ENCODE data around the gene ACAA1. TPM values are rescaled to one million over a fixed set of nuclear protein-coding genes. Genes with fewer than 3 reads are reported as not detected.

ACAA1 gene
- total RNA-seq, 2 experiments from 2014 or later, result 13.3 to 50.3 TPM

- CTCF ChIA-PET (ENCODE audit: unreplicated experiment), result no interaction called here
- POLR2A ChIA-PET, result interaction anchor here (0.9 to 4.8 kb wide), 2 partner anchors 12 to 25 kb away, joined by 3 to 42 read pairs; partner anchors contain the start of gene OXSR1
- Histone ChIP-seq H3K9me3 (ENCODE audit: low read length) (no peaks in the 10 kb centered on the region), H3K27ac (ENCODE audit: low read depth, low read length, poor library complexity, severe bottlenecking) (no peak overlapping the region), H3K9me2 (ENCODE audit: insufficient read depth, low read length) (no peaks in the 10 kb centered on the region), H3K36me3 (ENCODE audit: insufficient read depth, low read length) (peaks cover 20% of the 10 kb centered on the region), H3K4me3 (ENCODE audit: low read depth, low read length, poor library complexity, severe bottlenecking) (no peak overlapping the region), H3K4me1 (ENCODE audit: insufficient read depth, low read length, poor library complexity, severe bottlenecking) (peaks cover 24% of the 10 kb centered on the region), H2AFZ (ENCODE audit: low read length) (no peak overlapping the region), H4K20me1 (ENCODE audit: insufficient read depth, low read length) (no peaks in the 10 kb centered on the region; the same call in 1 of the 2 replicates), H3K79me2 (ENCODE audit: insufficient read depth, low read depth, low read length) (peaks cover 14% of the 10 kb centered on the region; the same call in 1 of the 2 replicates), H3K4me2 (ENCODE audit: low read length) (peak overlapping the region; percentile 86; the same call in 1 of the 2 replicates)
- DNase-seq (ENCODE audit: low spot score), result no peak
- TF ChIP-seq CTCF (conservative IDR thresholded peaks at IDR 0.05; ENCODE audit: low read length) (no peak), EZH2phosphoT487 (IDR thresholded peaks at IDR 0.05; ENCODE audit: borderline replicate concordance, low read depth, low read length) (no peak)
- intact Hi-C loops (cut with micrococcal nuclease; ENCODE audit: unreplicated experiment), result no loop called here
- BruUV-seq (replicated peaks), result no TSS peak
Observed at GRCh38 chr3:38140326-38141172, 3.6 kb upstream of the ACAA1 start.

DNA sequence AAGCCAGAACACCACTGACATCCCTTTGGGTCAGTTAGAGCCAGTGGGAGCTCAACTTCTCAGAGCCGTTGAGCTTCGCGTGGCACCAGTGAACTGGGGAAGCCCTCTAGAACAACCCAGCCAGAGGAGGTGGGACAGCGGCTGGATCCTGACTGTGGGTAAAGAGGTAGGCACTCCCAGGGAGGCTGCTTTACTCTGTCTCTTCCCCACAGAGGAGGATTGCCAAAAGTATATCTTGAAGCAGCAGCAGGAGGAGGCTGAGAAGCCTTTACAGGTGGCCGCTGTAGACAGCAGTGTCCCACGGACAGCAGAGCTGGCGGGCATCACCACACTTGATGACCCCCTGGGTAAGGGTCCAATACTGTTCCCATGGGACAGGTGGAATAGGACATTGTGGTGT, 2.7 kb upstream of the ACAA1 start:
- TF ChIP-seq EZH2phosphoT487 (IDR thresholded peaks at IDR 0.05; ENCODE audit: borderline replicate concordance, low read depth, low read length) (no peak), CTCF (conservative IDR thresholded peaks at IDR 0.05; ENCODE audit: low read length) (no peak)
- Histone ChIP-seq H2AFZ (ENCODE audit: low read length) (no peak overlapping the region), H3K36me3 (ENCODE audit: insufficient read depth, low read length) (peaks cover 20% of the 10 kb centered on the region), H3K9me3 (ENCODE audit: low read length) (no peaks in the 10 kb centered on the region), H3K79me2 (ENCODE audit: insufficient read depth, low read depth, low read length) (peaks cover 14% of the 10 kb centered on the region; the same call in 1 of the 2 replicates), H3K9me2 (ENCODE audit: insufficient read depth, low read length) (no peaks in the 10 kb centered on the region), H3K4me3 (ENCODE audit: low read depth, low read length, poor library complexity, severe bottlenecking) (peak overlapping the region; percentile 95), H4K20me1 (ENCODE audit: insufficient read depth, low read length) (no peaks in the 10 kb centered on the region; the same call in 1 of the 2 replicates), H3K27ac (ENCODE audit: low read depth, low read length, poor library complexity, severe bottlenecking) (no peak overlapping the region), H3K4me1 (ENCODE audit: insufficient read depth, low read length, poor library complexity, severe bottlenecking) (peaks cover 29% of the 10 kb centered on the region), H3K4me2 (ENCODE audit: low read length) (peak overlapping the region; percentile 86)
- intact Hi-C loops (cut with micrococcal nuclease; ENCODE audit: unreplicated experiment), result no loop called here
- CTCF ChIA-PET (ENCODE audit: unreplicated experiment), result no interaction called here
- DNase-seq (ENCODE audit: low spot score), result no peak
- no TSS peak for BruUV-seq (replicated peaks)
- POLR2A ChIA-PET, result interaction anchor here (0.7 to 4.8 kb wide), 3 partner anchors 13 to 313 kb away, joined by 3 to 42 read pairs (median 3); partner anchors contain the start of gene OXSR1

Measured in OCI-LY7 (cell line).